Panc1 (cell line): Measurements from ENCODE around the gene WNK3. TPM values are rescaled to one million over a fixed set of nuclear protein-coding genes. Genes with fewer than 3 reads are reported as not detected.

Source experiments
- ATAC-seq: fragments of 200-7000 bp; cut with Tn5 transposase; 2 replicates; pipeline ENCODE4 v1.9.1; 2020; ENCODE audit warnings: mild to moderate bottlenecking, moderate library complexity
- BruUV-seq: library from RNA; stranded (reverse); fragments of 400-500 nt; replicated peaks from 2 replicates; lab custom pipeline; 2021; lab: Mats Ljungman, UMichigan
- CTCF ChIA-PET: fragments of 300-600 bp; sonication (Branson Sonifier 250); formaldehyde crosslinking; loops from one replicate; lab custom pipeline; 2022; ENCODE audit warnings: antibody characterized with exemption; lab: Charles Lee
- POLR2A ChIA-PET: fragments of 300-600 bp; sonication (Branson Sonifier 250); formaldehyde crosslinking; loops from one replicate; lab custom pipeline; 2022; ENCODE audit warnings: antibody characterized with exemption; lab: Charles Lee
- DNase-seq: peaks from one replicate; pipeline ENCODE4 v3.0.0-alpha.2; 2010; ENCODE audit warnings: low read depth, low spot score
- H3K27ac ChIP-seq: 2 replicates; pipeline ENCODE4 v1.5.1; 2011; ENCODE audit warnings: mild to moderate bottlenecking, low read length, inconsistent platforms
- H3K27me3 ChIP-seq: fragments of 200-500 bp; sonication (Bioruptor generic); 2 replicates; pipeline ENCODE4 v1.6.0; 2014; ENCODE audit warnings: low read length, inconsistent platforms; ENCODE audit not compliant: control insufficient read depth, insufficient read depth
- H3K36me3 ChIP-seq: fragments of 200-500 bp; sonication (Bioruptor generic); 2 replicates; pipeline ENCODE4 v1.5.1; 2014; ENCODE audit warnings: inconsistent platforms, mild to moderate bottlenecking, low read length, moderate library complexity; ENCODE audit not compliant: control insufficient read depth, insufficient read depth
- H3K4me1 ChIP-seq: 2 replicates; pipeline ENCODE4 v1.5.1; 2011; ENCODE audit warnings: inconsistent platforms, mild to moderate bottlenecking, low read length, moderate library complexity; ENCODE audit not compliant: control insufficient read depth, insufficient read depth
- H3K4me3 ChIP-seq, 2 experiments: 2 replicates each; pipeline ENCODE4 v1.5.1; 2011 to 2012; ENCODE audit warnings: low read depth in 2 of 2, low read length in 2 of 2, mild to moderate bottlenecking in 2 of 2, inconsistent platforms in 1 of 2, moderate library complexity in 1 of 2
- H3K9me3 ChIP-seq: fragments of 200-500 bp; sonication (Bioruptor generic); 2 replicates; pipeline ENCODE4 v1.5.1; 2014; ENCODE audit warnings: low read depth, mild to moderate bottlenecking, inconsistent platforms, low read length, moderate library complexity; ENCODE audit not compliant: control insufficient read depth, insufficient read depth
- POLR2AphosphoS5 ChIP-seq: IDR thresholded peaks from 2 replicates; pipeline ENCODE4 v1.6.1; 2012; ENCODE audit warnings: mild to moderate bottlenecking, low read depth, low read length, moderate library complexity
- SIN3A ChIP-seq: IDR thresholded peaks from 2 replicates; pipeline ENCODE4 v1.6.1; 2012; ENCODE audit warnings: low read depth, mild to moderate bottlenecking, low read length, moderate library complexity, borderline replicate concordance; ENCODE audit not compliant: insufficient read depth
- TCF7L2 ChIP-seq: IDR thresholded peaks from 2 replicates; pipeline ENCODE4 v1.6.1; 2011; ENCODE audit warnings: mild to moderate bottlenecking, low read depth, low read length, inconsistent platforms
- in situ Hi-C: cut with HindIII; loops from 2 replicates; pipeline ENCODE4 v1.10.0; 2016; ENCODE audit warnings: low sequenced_read_pairs, low pct_unique_long_range_greater_than_20kb
- intact Hi-C: fragments of 100-400 bp; cut with micrococcal nuclease; formaldehyde crosslinking; loops from one replicate; pipeline ENCODE4 v1.10.0; 2022; ENCODE audit not compliant: unreplicated experiment
- total RNA-seq: library from RNA; stranded (reverse); gene quantifications from one replicate; pipeline ENCODE4 v1.2.1, GENCODE V29; 2021; ENCODE audit not compliant: unreplicated experiment
- TF ChIP-seq, protein P1 (sequence below): fragments of 450-650 bp; IDR thresholded peaks from 2 replicates; pipeline ENCODE4 v1.5.1; 2017; ENCODE audit warnings: mild to moderate bottlenecking
- TF ChIP-seq, protein P2 (sequence below), 2 experiments: IDR thresholded peaks; 2 replicates each; pipeline ENCODE4 v1.6.1; 2011 to 2012; ENCODE audit warnings: low read depth in 2 of 2, control low read depth in 1 of 2, low read length in 1 of 2, mild to moderate bottlenecking in 1 of 2, moderate library complexity in 1 of 2; ENCODE audit not compliant: insufficient read depth in 1 of 2

Gene WNK3
- total RNA-seq, 1 experiment from 2014 or later = not detected

DNA sequence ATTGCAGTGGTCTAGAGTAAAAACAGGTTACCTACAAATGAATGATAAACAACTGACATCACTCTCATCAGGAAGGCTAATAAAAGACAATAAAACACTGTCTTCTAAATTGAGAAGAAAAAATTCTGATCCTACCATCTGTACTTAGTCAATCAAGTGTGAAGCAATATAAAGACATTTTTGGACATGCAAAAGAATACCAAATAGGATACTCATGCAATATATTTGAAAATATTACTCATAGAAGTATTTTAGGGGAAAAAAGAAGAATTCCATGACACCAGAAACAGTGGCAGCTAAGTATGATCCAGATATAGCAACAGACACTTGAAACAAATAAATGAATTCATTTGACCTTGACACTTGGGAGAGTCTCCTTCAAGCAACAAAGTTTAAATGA is 111.0 kb downstream of the WNK3 start:
- no peak overlapping the region for H3K4me3 ChIP-seq
- in situ Hi-C loops (no loop called here), intact Hi-C loops (loop anchor here (10.0 kb wide), 1 partner anchor 198 kb away; the partner anchor contains the start of gene TSR2)
- no peak for DNase-seq
- ChIA-PET CTCF (no interaction called here), POLR2A (no interaction called here)
- H3K27me3 ChIP-seq = peaks cover 4% of the 10 kb centered on the region
- no TSS peak for BruUV-seq
- no peak overlapping the region for H3K27ac ChIP-seq
- H3K36me3 ChIP-seq = no peaks in the 10 kb centered on the region
- ATAC-seq = no peak
- no peaks in the 10 kb centered on the region for H3K4me1 ChIP-seq
- TF ChIP-seq, protein P1, sequence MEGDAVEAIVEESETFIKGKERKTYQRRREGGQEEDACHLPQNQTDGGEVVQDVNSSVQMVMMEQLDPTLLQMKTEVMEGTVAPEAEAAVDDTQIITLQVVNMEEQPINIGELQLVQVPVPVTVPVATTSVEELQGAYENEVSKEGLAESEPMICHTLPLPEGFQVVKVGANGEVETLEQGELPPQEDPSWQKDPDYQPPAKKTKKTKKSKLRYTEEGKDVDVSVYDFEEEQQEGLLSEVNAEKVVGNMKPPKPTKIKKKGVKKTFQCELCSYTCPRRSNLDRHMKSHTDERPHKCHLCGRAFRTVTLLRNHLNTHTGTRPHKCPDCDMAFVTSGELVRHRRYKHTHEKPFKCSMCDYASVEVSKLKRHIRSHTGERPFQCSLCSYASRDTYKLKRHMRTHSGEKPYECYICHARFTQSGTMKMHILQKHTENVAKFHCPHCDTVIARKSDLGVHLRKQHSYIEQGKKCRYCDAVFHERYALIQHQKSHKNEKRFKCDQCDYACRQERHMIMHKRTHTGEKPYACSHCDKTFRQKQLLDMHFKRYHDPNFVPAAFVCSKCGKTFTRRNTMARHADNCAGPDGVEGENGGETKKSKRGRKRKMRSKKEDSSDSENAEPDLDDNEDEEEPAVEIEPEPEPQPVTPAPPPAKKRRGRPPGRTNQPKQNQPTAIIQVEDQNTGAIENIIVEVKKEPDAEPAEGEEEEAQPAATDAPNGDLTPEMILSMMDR = no peak
- no peak for TF ChIP-seq SIN3A
- TF ChIP-seq, protein P2, sequence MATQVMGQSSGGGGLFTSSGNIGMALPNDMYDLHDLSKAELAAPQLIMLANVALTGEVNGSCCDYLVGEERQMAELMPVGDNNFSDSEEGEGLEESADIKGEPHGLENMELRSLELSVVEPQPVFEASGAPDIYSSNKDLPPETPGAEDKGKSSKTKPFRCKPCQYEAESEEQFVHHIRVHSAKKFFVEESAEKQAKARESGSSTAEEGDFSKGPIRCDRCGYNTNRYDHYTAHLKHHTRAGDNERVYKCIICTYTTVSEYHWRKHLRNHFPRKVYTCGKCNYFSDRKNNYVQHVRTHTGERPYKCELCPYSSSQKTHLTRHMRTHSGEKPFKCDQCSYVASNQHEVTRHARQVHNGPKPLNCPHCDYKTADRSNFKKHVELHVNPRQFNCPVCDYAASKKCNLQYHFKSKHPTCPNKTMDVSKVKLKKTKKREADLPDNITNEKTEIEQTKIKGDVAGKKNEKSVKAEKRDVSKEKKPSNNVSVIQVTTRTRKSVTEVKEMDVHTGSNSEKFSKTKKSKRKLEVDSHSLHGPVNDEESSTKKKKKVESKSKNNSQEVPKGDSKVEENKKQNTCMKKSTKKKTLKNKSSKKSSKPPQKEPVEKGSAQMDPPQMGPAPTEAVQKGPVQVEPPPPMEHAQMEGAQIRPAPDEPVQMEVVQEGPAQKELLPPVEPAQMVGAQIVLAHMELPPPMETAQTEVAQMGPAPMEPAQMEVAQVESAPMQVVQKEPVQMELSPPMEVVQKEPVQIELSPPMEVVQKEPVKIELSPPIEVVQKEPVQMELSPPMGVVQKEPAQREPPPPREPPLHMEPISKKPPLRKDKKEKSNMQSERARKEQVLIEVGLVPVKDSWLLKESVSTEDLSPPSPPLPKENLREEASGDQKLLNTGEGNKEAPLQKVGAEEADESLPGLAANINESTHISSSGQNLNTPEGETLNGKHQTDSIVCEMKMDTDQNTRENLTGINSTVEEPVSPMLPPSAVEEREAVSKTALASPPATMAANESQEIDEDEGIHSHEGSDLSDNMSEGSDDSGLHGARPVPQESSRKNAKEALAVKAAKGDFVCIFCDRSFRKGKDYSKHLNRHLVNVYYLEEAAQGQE (IDR thresholded peaks at IDR 0.05; ENCODE audit: insufficient read depth in 1 of 2, low read depth in 2 of 2, low read length in 1 of 2) = no peak
- H3K9me3 ChIP-seq = no peaks in the 10 kb centered on the region

DNA sequence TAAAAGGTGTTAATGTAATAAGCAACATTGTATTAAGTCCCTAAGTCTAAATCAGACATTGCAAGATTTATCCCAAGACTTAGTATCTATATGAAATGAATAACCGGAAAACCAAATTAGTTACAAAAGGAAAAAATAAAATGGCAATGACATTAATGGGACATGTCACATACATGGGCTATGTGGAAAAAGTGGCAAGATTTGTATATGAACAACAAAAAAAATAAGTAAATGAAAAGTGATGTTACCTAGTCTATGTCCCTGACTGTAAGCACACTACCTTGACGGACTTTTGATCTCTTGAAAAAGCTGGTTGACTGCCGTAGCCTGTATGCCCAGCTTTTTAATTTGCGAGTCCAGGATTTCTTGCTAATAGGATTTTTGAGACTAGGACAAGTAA is 119.3 kb downstream of the WNK3 start:
- in situ Hi-C loops (no loop called here), intact Hi-C loops (no loop called here)
- no peaks in the 10 kb centered on the region for H3K36me3 ChIP-seq
- H3K4me1 ChIP-seq = no peaks in the 10 kb centered on the region
- no TSS peak for BruUV-seq
- H3K27ac ChIP-seq = no peak overlapping the region
- H3K9me3 ChIP-seq = no peaks in the 10 kb centered on the region
- H3K4me3 ChIP-seq = no peak overlapping the region
- DNase-seq (no peak), ATAC-seq (no peak)
- ChIA-PET CTCF (interaction anchor here (0.7 kb wide), 1 partner anchor 583 kb away, joined by 3 read pairs; no protein-coding TSS in a partner anchor), POLR2A (interaction anchor here (0.7 kb wide), 1 partner anchor 274 kb away, joined by 7 read pairs; no protein-coding TSS in a partner anchor)
- TF ChIP-seq SIN3A = no peak
- no peaks in the 10 kb centered on the region for H3K27me3 ChIP-seq

DNA sequence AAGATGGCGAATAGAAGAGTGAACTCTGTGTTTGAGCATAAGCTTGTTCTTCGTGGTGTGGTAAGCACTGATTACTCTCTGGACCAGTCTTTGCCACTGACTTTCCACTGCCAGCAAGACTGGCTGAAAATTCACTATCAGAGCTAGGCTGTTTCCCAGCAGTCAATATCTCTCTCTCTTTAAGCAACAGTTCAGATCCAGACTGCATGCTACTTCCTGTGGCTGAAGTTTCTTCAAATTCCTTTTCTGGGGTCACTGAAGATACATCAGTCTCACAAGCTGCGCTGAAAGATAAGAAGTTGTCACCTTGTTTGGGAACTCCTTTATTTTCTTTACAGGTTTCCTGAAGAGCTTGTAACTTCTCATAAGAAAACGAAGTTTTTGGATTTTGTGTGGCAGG is 120.8 kb downstream of the WNK3 start:
- CTCF ChIA-PET = no interaction called here
- POLR2A ChIA-PET = no interaction called here
- ATAC-seq (no peak), DNase-seq (no peak)
- Histone ChIP-seq H3K4me1 (no peaks in the 10 kb centered on the region), H3K27me3 (no peaks in the 10 kb centered on the region), H3K4me3 (no peak overlapping the region), H3K9me3 (no peaks in the 10 kb centered on the region), H3K27ac (no peak overlapping the region), H3K36me3 (no peaks in the 10 kb centered on the region)
- in situ Hi-C loops = no loop called here
- intact Hi-C loops = no loop called here
- TF ChIP-seq, protein P1 = no peak
- TF ChIP-seq SIN3A (no peak), POLR2AphosphoS5 (no peak), TCF7L2 (no peak)
- TF ChIP-seq, protein P2 (IDR thresholded peaks at IDR 0.05; ENCODE audit: insufficient read depth in 1 of 2, low read depth in 2 of 2, low read length in 1 of 2) = no peak
- BruUV-seq = no TSS peak
